Tongue (tissue), 3 donors: ENCODE results near the gene SIN3A. TPM values are rescaled to one million over a fixed set of nuclear protein-coding genes. Genes with fewer than 3 reads are reported as not detected.
"Not testable (repeated sequence)": the region's sequence is repeated elsewhere in the genome, so short reads cannot be mapped to it uniquely, and the experiment has no call there.

Experiments
- DNase-seq: peaks from one replicate; pipeline ENCODE4 v3.0.0-alpha.2; 2015
- small RNA-seq: library from RNA; depleted of rRNA; stranded (forward); fragments of <200 nt; gene quantifications from one replicate; pipeline ENCODE3, GENCODE V24; 2014; ENCODE audit warnings: low replicate concordance
- total RNA-seq: library from RNA; depleted of rRNA; stranded (reverse); fragments of >200 nt; gene quantifications from one replicate; pipeline ENCODE4 v1.2.3, GENCODE V29; 2014

SIN3A gene
- total RNA-seq, 1 donor from 2014 or later, result 48.2 TPM

- DNase-seq, result not testable (repeated sequence)
These were observed 117.7 kb downstream of the SIN3A start for GRCh38 chr15:75333654-75334419.

GRCh38 chr15:75332093-75332492 lies 119.4 kb downstream of the SIN3A start:
- DNase-seq, result not testable (repeated sequence)

GRCh38 chr15:75329571-75329970 lies 121.9 kb downstream of the SIN3A start:
- no peak for DNase-seq

- no peak for DNase-seq
These were observed 122.8 kb downstream of the SIN3A start for GRCh38 chr15:75328493-75329314.

- no peak for DNase-seq
These were observed 124.0 kb downstream of the SIN3A start for GRCh38 chr15:75327491-75327890.

- DNase-seq, result no peak
These were observed 124.5 kb downstream of the SIN3A start for GRCh38 chr15:75327005-75327404.

- no peak for DNase-seq
These were observed 125.6 kb downstream of the SIN3A start for GRCh38 chr15:75325922-75326321.

- DNase-seq, result no peak
These were observed 129.8 kb downstream of the SIN3A start for GRCh38 chr15:75321711-75322110.

Small RNA genes lying within 50 kb of the gene (small RNA-seq; reads per million reads assigned to genes)
- not detected for gene AC105036.2

Other genes with a start within 250 kb of the SIN3A start
- gene C15orf39, start 249.8 kb downstream of the SIN3A start, total RNA-seq, result 9.0 TPM
- gene GOLGA6C, start 193.4 kb downstream of the SIN3A start, total RNA-seq, result not detected
- gene GOLGA6D, start 168.9 kb downstream of the SIN3A start, total RNA-seq, result not detected
- gene COMMD4, start 115.6 kb downstream of the SIN3A start, total RNA-seq, result 25.0 TPM
- gene NEIL1, start 104.7 kb downstream of the SIN3A start, total RNA-seq, result 22.7 TPM
- gene MAN2C1, start 83.1 kb downstream of the SIN3A start, total RNA-seq, result 143 TPM
- 22.9 TPM for gene PTPN9, start 127.6 kb upstream of the SIN3A start, total RNA-seq
- gene SNUPN, start 174.0 kb upstream of the SIN3A start, total RNA-seq, result 18.3 TPM
- 74.9 TPM for gene IMP3, start 188.5 kb upstream of the SIN3A start, total RNA-seq
- 14.5 TPM for gene SNX33, start 196.2 kb upstream of the SIN3A start, total RNA-seq